Kidney (tissue), 14 donors: Measurements from ENCODE around the gene SUPT4H1. TPM values are rescaled to one million over a fixed set of nuclear protein-coding genes. Genes with fewer than 3 reads are reported as not detected.

Source experiments
- DNase-seq, 5 donors: peaks; one replicate each; pipeline ENCODE4 v3.0.0-alpha.2; 2013 to 2020
- FAIRE-seq: peaks from 2 replicates; lab custom pipeline; 2012; peaks lifted over from hg19 to GRCh38; lab: Jason Lieb, UNC
- H3K27ac ChIP-seq, 2 donors: one replicate each; pipeline ENCODE4 v1.7.0; 2013; ENCODE audit warnings: low read depth in 2 of 2, low read length in 2 of 2, inconsistent platforms in 1 of 2
- H3K27me3 ChIP-seq: one replicate; pipeline ENCODE4 v1.7.1; 2013; ENCODE audit warnings: low read length, inconsistent platforms; ENCODE audit not compliant: control insufficient read depth, insufficient read depth
- H3K36me3 ChIP-seq, 3 donors: one replicate each; pipeline versions ENCODE4 v1.7.0 to v1.7.1; 2013; ENCODE audit warnings: low read length in 3 of 3, control low read depth in 1 of 3, inconsistent platforms in 1 of 3; ENCODE audit not compliant: insufficient read depth in 3 of 3, control insufficient read depth in 2 of 3
- H3K4me1 ChIP-seq, 3 donors: one replicate each; pipeline versions ENCODE4 v1.7.0 to v1.7.1; 2013; ENCODE audit warnings: low read length in 3 of 3, inconsistent platforms in 1 of 3, low read depth in 1 of 3; ENCODE audit not compliant: control insufficient read depth in 2 of 3, insufficient read depth in 2 of 3
- H3K4me3 ChIP-seq, 3 donors: one replicate each; pipeline versions ENCODE4 v1.7.0 to v1.8.1; 2013; ENCODE audit warnings: low read length in 3 of 3, control low read depth in 1 of 3, inconsistent platforms in 1 of 3
- H3K9ac ChIP-seq, 3 donors: one replicate each; pipeline versions ENCODE4 v1.7.0 to v1.7.1; 2013; ENCODE audit warnings: low read length in 3 of 3, control low read depth in 1 of 3, inconsistent platforms in 1 of 3
- H3K9me3 ChIP-seq, 3 donors: one replicate each; pipeline versions ENCODE4 v1.7.0 to v1.7.1; 2013; ENCODE audit warnings: low read length in 3 of 3, control low read depth in 1 of 3, inconsistent platforms in 1 of 3; ENCODE audit not compliant: control insufficient read depth in 2 of 3, insufficient read depth in 1 of 3
- intact Hi-C: fragments of 100-400 bp; cut with DNase I; formaldehyde crosslinking; loops from one replicate; pipeline ENCODE4 v1.11.1; 2022
- polyA plus RNA-seq: library from polyadenylated mRNA; stranded (reverse); fragments of 350-450 nt; fragmentation: Illumina TruSeq; extraction: RNeasy Lipid Tissue Mini Kit (QIAGEN cat#74804); gene quantifications from one replicate; pipeline ENCODE4 v1.2.3, GENCODE V29; 2014; ENCODE audit warnings: low read depth, low replicate concordance; ENCODE audit not compliant: insufficient read depth
- total RNA-seq: library from RNA; stranded (reverse); fragmentation: NEBNext Ultra II Directional; extraction: Animal tissue kit (Norgen Biotek cat#: 25700); gene quantifications from one replicate; pipeline ENCODE4 v1.2.1, GENCODE V29; 2021
- TF ChIP-seq, protein P1 (sequence below): IDR thresholded peaks from 3 replicates; pipeline ENCODE4 v1.5.1; 2012; ENCODE audit warnings: mild to moderate bottlenecking, moderate library complexity, borderline replicate concordance; ENCODE audit not compliant: insufficient read depth; ENCODE audit errors: extremely low read depth
- donor health status: control.
- donor health status: control.
- donor health status: control.
- donor health status: control.
- donor health status: control.
- donor health status: DM: yes; HTN: yes; CAD: no.
- donor health status: Normal renal cell carcinoma (clear cell type).

The SUPT4H1 gene
- total and polyA plus RNA-seq, 2 donors from 2014 or later = 60.5 to 129 TPM

DNA sequence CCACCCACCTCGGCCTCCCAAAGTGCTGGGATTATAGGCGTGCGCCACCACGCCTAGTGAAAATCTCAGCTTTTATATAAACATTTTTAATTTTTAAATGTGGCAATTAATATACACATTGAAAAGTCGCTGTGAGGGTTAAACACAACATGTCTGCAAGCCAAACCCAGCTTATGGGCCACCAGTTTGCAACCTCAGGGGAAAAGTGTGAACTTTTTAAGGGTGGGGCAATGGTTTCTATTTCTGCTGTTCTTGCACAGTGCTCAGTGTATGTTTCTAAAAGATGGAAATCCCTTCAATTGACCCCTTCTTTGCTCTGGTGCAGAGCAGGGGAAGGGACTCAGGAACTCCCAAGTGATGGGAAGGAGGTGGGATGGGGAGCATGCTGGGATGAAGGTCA lies 18.3 kb upstream of the SUPT4H1 start:
- H3K9me3 ChIP-seq = no peaks in the 10 kb centered on the region
- no peaks in the 10 kb centered on the region for H3K27me3 ChIP-seq
- H3K9ac ChIP-seq = no peak overlapping the region
- DNase-seq = no peak
- no peaks in the 10 kb centered on the region for H3K36me3 ChIP-seq
- FAIRE-seq = no peak
- intact Hi-C loops = no loop called here
- no peak overlapping the region for H3K4me3 ChIP-seq
- H3K27ac ChIP-seq = no peak overlapping the region
- TF ChIP-seq, protein P1, sequence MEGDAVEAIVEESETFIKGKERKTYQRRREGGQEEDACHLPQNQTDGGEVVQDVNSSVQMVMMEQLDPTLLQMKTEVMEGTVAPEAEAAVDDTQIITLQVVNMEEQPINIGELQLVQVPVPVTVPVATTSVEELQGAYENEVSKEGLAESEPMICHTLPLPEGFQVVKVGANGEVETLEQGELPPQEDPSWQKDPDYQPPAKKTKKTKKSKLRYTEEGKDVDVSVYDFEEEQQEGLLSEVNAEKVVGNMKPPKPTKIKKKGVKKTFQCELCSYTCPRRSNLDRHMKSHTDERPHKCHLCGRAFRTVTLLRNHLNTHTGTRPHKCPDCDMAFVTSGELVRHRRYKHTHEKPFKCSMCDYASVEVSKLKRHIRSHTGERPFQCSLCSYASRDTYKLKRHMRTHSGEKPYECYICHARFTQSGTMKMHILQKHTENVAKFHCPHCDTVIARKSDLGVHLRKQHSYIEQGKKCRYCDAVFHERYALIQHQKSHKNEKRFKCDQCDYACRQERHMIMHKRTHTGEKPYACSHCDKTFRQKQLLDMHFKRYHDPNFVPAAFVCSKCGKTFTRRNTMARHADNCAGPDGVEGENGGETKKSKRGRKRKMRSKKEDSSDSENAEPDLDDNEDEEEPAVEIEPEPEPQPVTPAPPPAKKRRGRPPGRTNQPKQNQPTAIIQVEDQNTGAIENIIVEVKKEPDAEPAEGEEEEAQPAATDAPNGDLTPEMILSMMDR = no peak
- H3K4me1 ChIP-seq = peaks cover 0 to 2% (median 0%) of the 10 kb centered on the region in 3 donors

- H3K9ac ChIP-seq = no peak overlapping the region
- H3K27me3 ChIP-seq = no peaks in the 10 kb centered on the region
- intact Hi-C loops = no loop called here
- H3K36me3 ChIP-seq = no peaks in the 10 kb centered on the region
- no peaks in the 10 kb centered on the region for H3K9me3 ChIP-seq
- DNase-seq (no peak), FAIRE-seq (no peak)
- H3K4me3 ChIP-seq = no peak overlapping the region
- TF ChIP-seq, protein P1 = no peak
- H3K27ac ChIP-seq = peak overlapping the region in 1 of 2 donors; percentile 57
- H3K4me1 ChIP-seq = peaks cover 0 to 2% (median 0%) of the 10 kb centered on the region in 3 donors
Measured at GRCh38 chr17:58369214-58370031, 17.4 kb upstream of the SUPT4H1 start.

DNA sequence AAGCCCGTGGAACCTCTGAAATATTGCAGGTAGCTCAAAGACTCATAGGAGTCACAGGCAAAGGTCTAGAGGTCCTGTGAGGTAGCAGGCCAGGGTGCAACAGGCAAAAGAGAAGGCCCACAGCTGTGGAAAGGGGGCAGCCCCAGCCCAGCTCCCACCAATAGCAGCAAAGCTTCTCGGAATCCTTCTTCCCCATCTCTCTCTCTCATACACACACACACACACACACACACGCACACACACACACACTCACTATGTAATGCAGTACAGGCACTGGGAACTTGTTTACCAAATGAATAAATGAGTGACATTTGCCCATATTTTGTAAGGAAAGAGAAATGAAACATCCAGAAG lies 16.8 kb upstream of the SUPT4H1 start:
- DNase-seq = peak in 1 of 5 donors; percentile 16
- no peak overlapping the region for H3K9ac ChIP-seq
- TF ChIP-seq, protein P1 = no peak
- no peak overlapping the region for H3K4me3 ChIP-seq
- H3K27me3 ChIP-seq = no peaks in the 10 kb centered on the region
- no peaks in the 10 kb centered on the region for H3K36me3 ChIP-seq
- peaks cover 0 to 2% (median 0%) of the 10 kb centered on the region in 3 donors for H3K4me1 ChIP-seq
- FAIRE-seq = no peak
- H3K9me3 ChIP-seq = no peaks in the 10 kb centered on the region
- H3K27ac ChIP-seq = peak overlapping the region in 1 of 2 donors; percentile 57
- intact Hi-C loops = no loop called here
